Fibroblast of lung (primary cell): Measurements from ENCODE around the gene KIF20A. TPM values are rescaled to one million over a fixed set of nuclear protein-coding genes. Genes with fewer than 3 reads are reported as not detected.

Experiments used
- DNase-seq, 2 donors: peaks; one replicate each; pipeline versions ENCODE4 v3.0.0 to v3.0.0-alpha.2; 2010; ENCODE audit warnings: low read depth in 2 of 2
- H2AFZ ChIP-seq: 2 replicates; pipeline ENCODE4 v1.5.1; 2012; ENCODE audit warnings: low read length, control low read depth, inconsistent platforms
- H3K27ac ChIP-seq: 2 replicates; pipeline ENCODE4 v1.5.1; 2011; ENCODE audit warnings: low read length, control low read depth; ENCODE audit not compliant: insufficient read depth
- H3K27me3 ChIP-seq: 2 replicates; pipeline ENCODE4 v1.5.1; 2011; ENCODE audit warnings: mild to moderate bottlenecking, low read length; ENCODE audit not compliant: control insufficient read depth, insufficient read depth
- H3K36me3 ChIP-seq: 2 replicates; pipeline ENCODE4 v1.5.1; 2011; ENCODE audit warnings: low read length; ENCODE audit not compliant: control insufficient read depth, insufficient read depth
- H3K4me1 ChIP-seq: 2 replicates; pipeline ENCODE4 v1.5.1; 2011; ENCODE audit warnings: low read length; ENCODE audit not compliant: control insufficient read depth, insufficient read depth; ENCODE audit errors: extremely low read depth
- H3K4me2 ChIP-seq: 2 replicates; pipeline ENCODE4 v1.5.1; 2011; ENCODE audit warnings: low read length, control low read depth; ENCODE audit not compliant: insufficient read depth; ENCODE audit errors: extremely low read depth
- H3K4me3 ChIP-seq, 4 experiments: fragments of 200-600 bp in 1 of 4; sonication (generic) in 1 of 4; replicated peaks in 1 of 4; 2 replicates each; pipeline ENCODE4 v1.5.1; 2011 to 2016; ENCODE audit warnings: low read length in 4 of 4, low read depth in 3 of 4, mild to moderate bottlenecking in 3 of 4, control low read depth in 2 of 4, inconsistent platforms in 1 of 4, mixed read lengths in 1 of 4; ENCODE audit not compliant: insufficient read depth in 1 of 4; ENCODE audit errors: control extremely low read depth in 1 of 4
- H3K79me2 ChIP-seq: 2 replicates; pipeline ENCODE4 v1.5.1; 2012; ENCODE audit warnings: mild to moderate bottlenecking, low read length, inconsistent platforms; ENCODE audit not compliant: control insufficient read depth, insufficient read depth
- H3K9ac ChIP-seq: 2 replicates; pipeline ENCODE4 v1.5.1; 2011; ENCODE audit warnings: mild to moderate bottlenecking, low read length, control low read depth; ENCODE audit not compliant: insufficient read depth
- H3K9me3 ChIP-seq: 2 replicates; pipeline ENCODE4 v1.5.1; 2012; ENCODE audit warnings: low read depth, low read length; ENCODE audit not compliant: control insufficient read depth, insufficient read depth
- H4K20me1 ChIP-seq: 2 replicates; pipeline ENCODE4 v1.5.1; 2011; ENCODE audit warnings: low read length; ENCODE audit not compliant: control insufficient read depth, insufficient read depth; ENCODE audit errors: extremely low read depth
- EZH2 ChIP-seq: IDR thresholded peaks from 2 replicates; pipeline ENCODE4 v1.5.1; 2012; ENCODE audit warnings: low read length, control low read depth, mild to moderate bottlenecking; ENCODE audit errors: missing control alignments
- polyA plus RNA-seq, 2 donors: library from polyadenylated mRNA; depleted of rRNA in 1 of 2; stranded (reverse) in 1 of 2; unstranded in 1 of 2; fragments of >200 nt; gene quantifications; 2 replicates each; pipeline ENCODE4 v1.2.1, GENCODE V29; 2011 to 2012; ENCODE audit warnings: missing spikeins in 1 of 2
- total RNA-seq: library from RNA; depleted of rRNA; stranded (reverse); fragments of >200 nt; gene quantifications from 2 replicates; pipeline ENCODE4 v1.2.1, GENCODE V29; 2014
- TF ChIP-seq, protein P1 (sequence below), 2 donors: IDR thresholded peaks in 1 of 2; conservative IDR thresholded peaks in 1 of 2; 1 replicate in 1 of 2; 2 replicates in 1 of 2; pipeline ENCODE4 v1.5.1; 2011 to 2012; ENCODE audit warnings: low read length in 2 of 2, control low read depth in 1 of 2, inconsistent platforms in 1 of 2, low read depth in 1 of 2, mild to moderate bottlenecking in 1 of 2

Gene KIF20A
- total and polyA plus RNA-seq, 2 donors (not counting 1 experiment from before 2014, with no cell fraction given): 17.4 to 23.8 TPM

DNA sequence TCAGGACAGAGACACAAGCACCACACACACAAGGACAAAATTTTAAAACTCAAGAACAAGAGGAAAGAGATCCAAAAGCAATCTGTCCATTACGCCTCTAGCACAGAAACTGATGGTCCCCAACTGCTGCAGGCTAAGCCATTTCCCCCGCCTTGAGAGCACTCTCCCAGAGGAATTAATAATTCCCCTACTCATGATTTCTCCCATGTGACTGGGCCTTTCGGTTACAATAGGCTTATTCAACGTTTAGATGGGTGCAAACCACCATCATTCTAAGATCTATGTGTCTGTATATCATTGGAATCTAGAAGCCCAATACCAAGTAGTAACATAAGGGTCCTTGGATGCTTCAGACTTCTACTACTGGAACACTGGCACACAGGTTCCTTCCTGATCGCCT, 19.2 kb upstream of the KIF20A start:
- no peaks in the 10 kb centered on the region for H3K9me3 ChIP-seq
- no peaks in the 10 kb centered on the region for H4K20me1 ChIP-seq
- H3K4me2 ChIP-seq: no peak overlapping the region
- TF ChIP-seq, protein P1, sequence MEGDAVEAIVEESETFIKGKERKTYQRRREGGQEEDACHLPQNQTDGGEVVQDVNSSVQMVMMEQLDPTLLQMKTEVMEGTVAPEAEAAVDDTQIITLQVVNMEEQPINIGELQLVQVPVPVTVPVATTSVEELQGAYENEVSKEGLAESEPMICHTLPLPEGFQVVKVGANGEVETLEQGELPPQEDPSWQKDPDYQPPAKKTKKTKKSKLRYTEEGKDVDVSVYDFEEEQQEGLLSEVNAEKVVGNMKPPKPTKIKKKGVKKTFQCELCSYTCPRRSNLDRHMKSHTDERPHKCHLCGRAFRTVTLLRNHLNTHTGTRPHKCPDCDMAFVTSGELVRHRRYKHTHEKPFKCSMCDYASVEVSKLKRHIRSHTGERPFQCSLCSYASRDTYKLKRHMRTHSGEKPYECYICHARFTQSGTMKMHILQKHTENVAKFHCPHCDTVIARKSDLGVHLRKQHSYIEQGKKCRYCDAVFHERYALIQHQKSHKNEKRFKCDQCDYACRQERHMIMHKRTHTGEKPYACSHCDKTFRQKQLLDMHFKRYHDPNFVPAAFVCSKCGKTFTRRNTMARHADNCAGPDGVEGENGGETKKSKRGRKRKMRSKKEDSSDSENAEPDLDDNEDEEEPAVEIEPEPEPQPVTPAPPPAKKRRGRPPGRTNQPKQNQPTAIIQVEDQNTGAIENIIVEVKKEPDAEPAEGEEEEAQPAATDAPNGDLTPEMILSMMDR (conservative IDR thresholded peaks at IDR 0.05 in 1 of 2, IDR thresholded peaks at IDR 0.05 in 1 of 2; ENCODE audit: low read depth in 1 of 2, low read length in 2 of 2): no peak
- TF ChIP-seq EZH2: no peak
- no peak for DNase-seq
- H3K4me1 ChIP-seq: no peaks in the 10 kb centered on the region
- H3K27ac ChIP-seq: no peak overlapping the region
- H3K27me3 ChIP-seq: no peaks in the 10 kb centered on the region
- H3K4me3 ChIP-seq: no peak overlapping the region
- no peaks in the 10 kb centered on the region for H3K79me2 ChIP-seq
- peaks cover 25% of the 10 kb centered on the region for H3K36me3 ChIP-seq
- H3K9ac ChIP-seq: no peak overlapping the region
- H2AFZ ChIP-seq: no peak overlapping the region

DNA sequence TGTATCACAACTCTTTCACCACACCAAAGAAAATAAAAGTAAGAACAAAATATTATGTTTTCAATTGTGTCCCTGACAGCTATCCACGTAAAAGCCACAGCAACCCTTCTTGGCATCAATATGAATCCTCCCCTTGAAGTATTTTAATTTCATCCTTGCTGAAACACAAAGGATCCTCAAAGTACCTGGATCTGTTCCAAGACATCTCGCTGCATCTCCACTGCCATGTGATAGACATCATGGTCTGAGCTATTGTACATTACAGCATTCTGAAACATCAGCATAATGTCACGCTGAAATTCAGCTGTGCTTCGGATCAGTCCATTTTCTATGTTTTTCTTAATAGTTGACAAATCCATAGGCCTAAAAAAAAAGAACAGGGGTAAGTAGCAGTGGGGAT, 18.2 kb upstream of the KIF20A start:
- no peak for TF ChIP-seq EZH2
- Histone ChIP-seq H4K20me1 (no peaks in the 10 kb centered on the region), H3K9me3 (no peaks in the 10 kb centered on the region), H3K79me2 (no peaks in the 10 kb centered on the region), H3K9ac (no peak overlapping the region), H3K4me2 (no peak overlapping the region), H3K4me3 (no peak overlapping the region), H3K27me3 (no peaks in the 10 kb centered on the region), H3K4me1 (no peaks in the 10 kb centered on the region), H3K36me3 (peaks cover 27% of the 10 kb centered on the region), H3K27ac (no peak overlapping the region), H2AFZ (no peak overlapping the region)
- DNase-seq: no peak

DNA sequence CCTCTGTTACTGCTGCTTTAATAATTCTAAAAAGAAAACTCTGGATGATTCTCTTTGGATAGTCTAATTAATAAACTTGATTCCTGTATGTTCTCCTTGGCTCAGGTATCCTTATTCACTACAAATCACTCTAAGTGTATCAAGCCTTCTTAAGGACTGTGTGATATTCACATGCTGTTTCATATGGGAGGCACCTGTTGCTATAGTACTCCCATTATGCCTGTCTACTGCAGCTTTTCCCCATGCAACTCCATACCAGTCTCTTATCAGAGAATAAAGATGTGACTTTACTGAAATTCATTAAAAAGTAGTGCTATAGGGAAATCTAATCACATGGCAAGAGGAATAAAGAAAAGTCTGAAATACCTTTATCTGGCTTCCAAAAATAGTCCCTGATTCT, 15.2 kb upstream of the KIF20A start:
- Histone ChIP-seq H3K9me3 (no peaks in the 10 kb centered on the region), H2AFZ (no peak overlapping the region), H3K27me3 (no peaks in the 10 kb centered on the region), H4K20me1 (no peaks in the 10 kb centered on the region), H3K9ac (no peak overlapping the region), H3K4me1 (no peaks in the 10 kb centered on the region), H3K79me2 (no peaks in the 10 kb centered on the region), H3K27ac (no peak overlapping the region), H3K4me2 (no peak overlapping the region), H3K36me3 (peaks cover 33% of the 10 kb centered on the region), H3K4me3 (no peak overlapping the region)
- DNase-seq: no peak
- TF ChIP-seq EZH2: no peak
- TF ChIP-seq, protein P1 (conservative IDR thresholded peaks at IDR 0.05 in 1 of 2, IDR thresholded peaks at IDR 0.05 in 1 of 2; ENCODE audit: low read depth in 1 of 2, low read length in 2 of 2): no peak
